K562 (cell line): ENCODE measurements around the gene SIGLEC14. TPM values are rescaled to one million over a fixed set of nuclear protein-coding genes. Genes with fewer than 3 reads are reported as not detected.

Experiments used
- FOXJ2 ChIP-seq: fragments of 200-800 bp; sonication (Bioruptor generic); IDR thresholded peaks from 2 replicates; pipeline ENCODE4 v1.6.1; 2016; ENCODE audit warnings: missing genetic modification characterization, missing compliant biosample characterization
- LEF1 ChIP-seq: fragments of 450-650 bp; IDR thresholded peaks from 2 replicates; pipeline ENCODE4 v1.6.1; 2016; ENCODE audit warnings: mild to moderate bottlenecking
- MED1 ChIP-seq: sonication (generic); formaldehyde crosslinking; IDR thresholded peaks from 2 replicates; pipeline ENCODE4 v1.8.1; 2023; ENCODE audit warnings: missing genetic modification reagents, borderline replicate concordance
- TCF7 ChIP-seq: sonication (generic); IDR thresholded peaks from 2 replicates; pipeline ENCODE4 v1.6.1; 2016; ENCODE audit warnings: antibody characterized with exemption, borderline replicate concordance
- ZNF174 ChIP-seq: fragments of 250-450 bp; sonication (Bioruptor Pico); IDR thresholded peaks from 2 replicates; pipeline ENCODE4 v1.4.0; 2020; ENCODE audit warnings: mild to moderate bottlenecking
- ZNF507 ChIP-seq: conservative IDR thresholded peaks from 2 replicates; pipeline ENCODE4 v1.6.1; 2017; ENCODE audit warnings: missing genetic modification characterization, missing compliant biosample characterization
- polyA plus RNA-seq, 8 experiments: library from polyadenylated mRNA; depleted of rRNA in 4 of 8; stranded (reverse) in 5 of 8; unstranded in 3 of 8; fragments of >200 nt; fragmentation: Nextera tagmentation in 2 of 8; fragmentation: Illumina TruSeq in 1 of 8; extraction: Ambion mirVana in 2 of 8; extraction: Trizol in 1 of 8; gene quantifications; 2 replicates each; pipeline versions ENCODE4 v1.2.1 to v1.2.3, GENCODE V29; 2011 to 2014; ENCODE audit warnings: inconsistent platforms in 1 of 8, missing spikeins in 1 of 8
- total RNA-seq, 7 experiments: library from RNA; depleted of rRNA in 6 of 7; stranded (reverse); fragments of >200 nt in 6 of 7; fragmentation: Illumina TruSeq in 2 of 7; extraction: Trizol in 2 of 7; gene quantifications; 2 replicates each; pipeline versions ENCODE4 v1.2.1 to v1.2.3, GENCODE V29; 2011 to 2021; ENCODE audit warnings: low replicate concordance in 1 of 7
- TF ChIP-seq, protein P1 (sequence below): IDR thresholded peaks from 3 replicates; pipeline ENCODE4 v1.6.1; 2011; ENCODE audit warnings: borderline replicate concordance, mild to moderate bottlenecking, moderate library complexity; ENCODE audit not compliant: insufficient read length; ENCODE audit errors: extremely low read depth
- TF ChIP-seq, protein P2 (sequence below): sonication (generic); formaldehyde crosslinking; IDR thresholded peaks from 2 replicates; pipeline ENCODE4 v1.8.0; 2022; ENCODE audit warnings: mild to moderate bottlenecking, missing genetic modification reagents
- TF ChIP-seq, protein P3 (sequence below): fragments of 200-600 bp; sonication (generic); IDR thresholded peaks from one replicate; pipeline ENCODE4 v1.6.1; 2012; ENCODE audit warnings: mild to moderate bottlenecking, low read depth, low read length, inconsistent platforms
- TF ChIP-seq, protein P4 (sequence below): fragments of 250-450 bp; sonication (Bioruptor Pico); IDR thresholded peaks from 2 replicates; pipeline ENCODE4 v1.8.0; 2022; ENCODE audit warnings: inconsistent platforms, mild to moderate bottlenecking, moderate library complexity, borderline replicate concordance

SIGLEC14 gene
- total and polyA plus RNA-seq, 9 of the 15 experiments (the other 6 are each of a cell fraction or from before 2014, with no cell fraction given) = not detected

DNA sequence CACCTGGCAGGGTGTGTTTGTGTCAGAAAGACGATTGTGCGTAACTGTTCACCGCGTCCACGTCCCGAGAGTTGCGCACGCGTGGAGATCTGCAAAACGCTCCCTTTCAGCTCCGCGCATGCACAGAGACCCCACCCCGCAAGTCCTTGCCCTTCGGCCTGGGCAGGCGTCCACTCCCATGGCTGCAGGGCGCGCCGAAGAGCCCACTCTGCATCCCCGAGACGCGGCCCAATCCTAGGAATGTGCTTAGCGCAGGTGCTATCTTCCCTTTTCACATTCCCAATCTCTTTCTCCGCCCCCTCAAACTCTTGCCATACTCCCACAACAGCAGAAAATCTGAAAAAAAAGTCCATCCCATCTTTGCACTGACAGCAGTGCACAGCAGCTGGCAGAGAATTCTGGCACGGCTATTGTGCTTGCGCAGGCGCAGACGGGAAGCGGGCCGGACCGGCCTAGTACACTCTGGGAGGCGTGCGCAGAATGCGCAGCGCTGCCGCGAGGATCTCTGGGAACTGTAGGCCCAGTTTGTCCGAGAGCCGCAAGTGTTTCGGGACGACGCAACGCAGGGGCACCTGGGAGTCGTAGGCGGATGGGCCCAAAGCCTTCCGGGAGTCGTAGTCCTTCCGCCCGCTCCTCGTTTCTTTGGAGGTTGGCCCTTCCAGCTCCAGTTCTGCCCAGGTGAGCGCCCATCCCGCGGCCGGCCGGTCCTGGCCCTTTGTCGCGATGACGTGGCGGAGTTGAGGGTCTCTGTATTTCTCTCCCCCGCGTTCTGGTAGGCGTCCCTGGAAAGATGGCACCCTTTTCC lies 52.5 kb downstream of the SIGLEC14 start (continued):
- TF ChIP-seq, protein P1, sequence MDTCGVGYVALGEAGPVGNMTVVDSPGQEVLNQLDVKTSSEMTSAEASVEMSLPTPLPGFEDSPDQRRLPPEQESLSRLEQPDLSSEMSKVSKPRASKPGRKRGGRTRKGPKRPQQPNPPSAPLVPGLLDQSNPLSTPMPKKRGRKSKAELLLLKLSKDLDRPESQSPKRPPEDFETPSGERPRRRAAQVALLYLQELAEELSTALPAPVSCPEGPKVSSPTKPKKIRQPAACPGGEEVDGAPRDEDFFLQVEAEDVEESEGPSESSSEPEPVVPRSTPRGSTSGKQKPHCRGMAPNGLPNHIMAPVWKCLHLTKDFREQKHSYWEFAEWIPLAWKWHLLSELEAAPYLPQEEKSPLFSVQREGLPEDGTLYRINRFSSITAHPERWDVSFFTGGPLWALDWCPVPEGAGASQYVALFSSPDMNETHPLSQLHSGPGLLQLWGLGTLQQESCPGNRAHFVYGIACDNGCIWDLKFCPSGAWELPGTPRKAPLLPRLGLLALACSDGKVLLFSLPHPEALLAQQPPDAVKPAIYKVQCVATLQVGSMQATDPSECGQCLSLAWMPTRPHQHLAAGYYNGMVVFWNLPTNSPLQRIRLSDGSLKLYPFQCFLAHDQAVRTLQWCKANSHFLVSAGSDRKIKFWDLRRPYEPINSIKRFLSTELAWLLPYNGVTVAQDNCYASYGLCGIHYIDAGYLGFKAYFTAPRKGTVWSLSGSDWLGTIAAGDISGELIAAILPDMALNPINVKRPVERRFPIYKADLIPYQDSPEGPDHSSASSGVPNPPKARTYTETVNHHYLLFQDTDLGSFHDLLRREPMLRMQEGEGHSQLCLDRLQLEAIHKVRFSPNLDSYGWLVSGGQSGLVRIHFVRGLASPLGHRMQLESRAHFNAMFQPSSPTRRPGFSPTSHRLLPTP = no peak
- TF ChIP-seq ZNF507 (tag) = no peak
- TF ChIP-seq, protein P2, sequence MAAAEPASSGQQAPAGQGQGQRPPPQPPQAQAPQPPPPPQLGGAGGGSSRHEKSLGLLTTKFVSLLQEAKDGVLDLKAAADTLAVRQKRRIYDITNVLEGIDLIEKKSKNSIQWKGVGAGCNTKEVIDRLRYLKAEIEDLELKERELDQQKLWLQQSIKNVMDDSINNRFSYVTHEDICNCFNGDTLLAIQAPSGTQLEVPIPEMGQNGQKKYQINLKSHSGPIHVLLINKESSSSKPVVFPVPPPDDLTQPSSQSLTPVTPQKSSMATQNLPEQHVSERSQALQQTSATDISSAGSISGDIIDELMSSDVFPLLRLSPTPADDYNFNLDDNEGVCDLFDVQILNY = no peak
- TF ChIP-seq, protein P3, sequence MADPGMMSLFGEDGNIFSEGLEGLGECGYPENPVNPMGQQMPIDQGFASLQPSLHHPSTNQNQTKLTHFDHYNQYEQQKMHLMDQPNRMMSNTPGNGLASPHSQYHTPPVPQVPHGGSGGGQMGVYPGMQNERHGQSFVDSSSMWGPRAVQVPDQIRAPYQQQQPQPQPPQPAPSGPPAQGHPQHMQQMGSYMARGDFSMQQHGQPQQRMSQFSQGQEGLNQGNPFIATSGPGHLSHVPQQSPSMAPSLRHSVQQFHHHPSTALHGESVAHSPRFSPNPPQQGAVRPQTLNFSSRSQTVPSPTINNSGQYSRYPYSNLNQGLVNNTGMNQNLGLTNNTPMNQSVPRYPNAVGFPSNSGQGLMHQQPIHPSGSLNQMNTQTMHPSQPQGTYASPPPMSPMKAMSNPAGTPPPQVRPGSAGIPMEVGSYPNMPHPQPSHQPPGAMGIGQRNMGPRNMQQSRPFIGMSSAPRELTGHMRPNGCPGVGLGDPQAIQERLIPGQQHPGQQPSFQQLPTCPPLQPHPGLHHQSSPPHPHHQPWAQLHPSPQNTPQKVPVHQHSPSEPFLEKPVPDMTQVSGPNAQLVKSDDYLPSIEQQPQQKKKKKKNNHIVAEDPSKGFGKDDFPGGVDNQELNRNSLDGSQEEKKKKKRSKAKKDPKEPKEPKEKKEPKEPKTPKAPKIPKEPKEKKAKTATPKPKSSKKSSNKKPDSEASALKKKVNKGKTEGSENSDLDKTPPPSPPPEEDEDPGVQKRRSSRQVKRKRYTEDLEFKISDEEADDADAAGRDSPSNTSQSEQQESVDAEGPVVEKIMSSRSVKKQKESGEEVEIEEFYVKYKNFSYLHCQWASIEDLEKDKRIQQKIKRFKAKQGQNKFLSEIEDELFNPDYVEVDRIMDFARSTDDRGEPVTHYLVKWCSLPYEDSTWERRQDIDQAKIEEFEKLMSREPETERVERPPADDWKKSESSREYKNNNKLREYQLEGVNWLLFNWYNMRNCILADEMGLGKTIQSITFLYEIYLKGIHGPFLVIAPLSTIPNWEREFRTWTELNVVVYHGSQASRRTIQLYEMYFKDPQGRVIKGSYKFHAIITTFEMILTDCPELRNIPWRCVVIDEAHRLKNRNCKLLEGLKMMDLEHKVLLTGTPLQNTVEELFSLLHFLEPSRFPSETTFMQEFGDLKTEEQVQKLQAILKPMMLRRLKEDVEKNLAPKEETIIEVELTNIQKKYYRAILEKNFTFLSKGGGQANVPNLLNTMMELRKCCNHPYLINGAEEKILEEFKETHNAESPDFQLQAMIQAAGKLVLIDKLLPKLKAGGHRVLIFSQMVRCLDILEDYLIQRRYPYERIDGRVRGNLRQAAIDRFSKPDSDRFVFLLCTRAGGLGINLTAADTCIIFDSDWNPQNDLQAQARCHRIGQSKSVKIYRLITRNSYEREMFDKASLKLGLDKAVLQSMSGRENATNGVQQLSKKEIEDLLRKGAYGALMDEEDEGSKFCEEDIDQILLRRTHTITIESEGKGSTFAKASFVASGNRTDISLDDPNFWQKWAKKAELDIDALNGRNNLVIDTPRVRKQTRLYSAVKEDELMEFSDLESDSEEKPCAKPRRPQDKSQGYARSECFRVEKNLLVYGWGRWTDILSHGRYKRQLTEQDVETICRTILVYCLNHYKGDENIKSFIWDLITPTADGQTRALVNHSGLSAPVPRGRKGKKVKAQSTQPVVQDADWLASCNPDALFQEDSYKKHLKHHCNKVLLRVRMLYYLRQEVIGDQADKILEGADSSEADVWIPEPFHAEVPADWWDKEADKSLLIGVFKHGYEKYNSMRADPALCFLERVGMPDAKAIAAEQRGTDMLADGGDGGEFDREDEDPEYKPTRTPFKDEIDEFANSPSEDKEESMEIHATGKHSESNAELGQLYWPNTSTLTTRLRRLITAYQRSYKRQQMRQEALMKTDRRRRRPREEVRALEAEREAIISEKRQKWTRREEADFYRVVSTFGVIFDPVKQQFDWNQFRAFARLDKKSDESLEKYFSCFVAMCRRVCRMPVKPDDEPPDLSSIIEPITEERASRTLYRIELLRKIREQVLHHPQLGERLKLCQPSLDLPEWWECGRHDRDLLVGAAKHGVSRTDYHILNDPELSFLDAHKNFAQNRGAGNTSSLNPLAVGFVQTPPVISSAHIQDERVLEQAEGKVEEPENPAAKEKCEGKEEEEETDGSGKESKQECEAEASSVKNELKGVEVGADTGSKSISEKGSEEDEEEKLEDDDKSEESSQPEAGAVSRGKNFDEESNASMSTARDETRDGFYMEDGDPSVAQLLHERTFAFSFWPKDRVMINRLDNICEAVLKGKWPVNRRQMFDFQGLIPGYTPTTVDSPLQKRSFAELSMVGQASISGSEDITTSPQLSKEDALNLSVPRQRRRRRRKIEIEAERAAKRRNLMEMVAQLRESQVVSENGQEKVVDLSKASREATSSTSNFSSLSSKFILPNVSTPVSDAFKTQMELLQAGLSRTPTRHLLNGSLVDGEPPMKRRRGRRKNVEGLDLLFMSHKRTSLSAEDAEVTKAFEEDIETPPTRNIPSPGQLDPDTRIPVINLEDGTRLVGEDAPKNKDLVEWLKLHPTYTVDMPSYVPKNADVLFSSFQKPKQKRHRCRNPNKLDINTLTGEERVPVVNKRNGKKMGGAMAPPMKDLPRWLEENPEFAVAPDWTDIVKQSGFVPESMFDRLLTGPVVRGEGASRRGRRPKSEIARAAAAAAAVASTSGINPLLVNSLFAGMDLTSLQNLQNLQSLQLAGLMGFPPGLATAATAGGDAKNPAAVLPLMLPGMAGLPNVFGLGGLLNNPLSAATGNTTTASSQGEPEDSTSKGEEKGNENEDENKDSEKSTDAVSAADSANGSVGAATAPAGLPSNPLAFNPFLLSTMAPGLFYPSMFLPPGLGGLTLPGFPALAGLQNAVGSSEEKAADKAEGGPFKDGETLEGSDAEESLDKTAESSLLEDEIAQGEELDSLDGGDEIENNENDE = no peak
- TF ChIP-seq ZNF174 (CRISPR knock-in tag) = no peak
- peak; percentile 83; the same call in 1 of the 2 replicates for TF ChIP-seq FOXJ2
- TF ChIP-seq MED1 = no peak
- TF ChIP-seq TCF7 = no peak
- no peak for TF ChIP-seq LEF1
- TF ChIP-seq, protein P4, sequence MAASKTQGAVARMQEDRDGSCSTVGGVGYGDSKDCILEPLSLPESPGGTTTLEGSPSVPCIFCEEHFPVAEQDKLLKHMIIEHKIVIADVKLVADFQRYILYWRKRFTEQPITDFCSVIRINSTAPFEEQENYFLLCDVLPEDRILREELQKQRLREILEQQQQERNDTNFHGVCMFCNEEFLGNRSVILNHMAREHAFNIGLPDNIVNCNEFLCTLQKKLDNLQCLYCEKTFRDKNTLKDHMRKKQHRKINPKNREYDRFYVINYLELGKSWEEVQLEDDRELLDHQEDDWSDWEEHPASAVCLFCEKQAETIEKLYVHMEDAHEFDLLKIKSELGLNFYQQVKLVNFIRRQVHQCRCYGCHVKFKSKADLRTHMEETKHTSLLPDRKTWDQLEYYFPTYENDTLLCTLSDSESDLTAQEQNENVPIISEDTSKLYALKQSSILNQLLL (CRISPR knock-in tag) = no peak
